ENCODE results near the gene TNFRSF12A. TPM values are rescaled to one million over a fixed set of nuclear protein-coding genes. Genes with fewer than 3 reads are reported as not detected.

The TNFRSF12A gene
- total and polyA plus RNA-seq, 9 of the 15 experiments (the other 6 are each of a cell fraction or from before 2014, with no cell fraction given), result 0.41 to 61.8 (median 26.5) TPM

DNA sequence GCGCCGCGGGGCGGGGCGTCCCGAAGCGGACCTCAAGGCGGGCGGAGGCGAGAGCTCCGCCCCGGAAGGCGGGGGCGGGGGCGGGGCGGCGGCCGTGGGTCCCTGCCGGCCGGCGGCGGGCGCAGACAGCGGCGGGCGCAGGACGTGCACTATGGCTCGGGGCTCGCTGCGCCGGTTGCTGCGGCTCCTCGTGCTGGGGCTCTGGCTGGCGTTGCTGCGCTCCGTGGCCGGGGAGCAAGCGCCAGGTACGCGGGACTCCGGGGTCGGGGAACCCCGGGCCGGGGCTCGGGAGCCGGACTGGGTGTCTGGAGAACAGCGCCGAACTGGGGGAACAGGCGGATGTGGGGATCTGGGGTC, at the start of gene TNFRSF12A (continued):
- TF ChIP-seq, protein P1, sequence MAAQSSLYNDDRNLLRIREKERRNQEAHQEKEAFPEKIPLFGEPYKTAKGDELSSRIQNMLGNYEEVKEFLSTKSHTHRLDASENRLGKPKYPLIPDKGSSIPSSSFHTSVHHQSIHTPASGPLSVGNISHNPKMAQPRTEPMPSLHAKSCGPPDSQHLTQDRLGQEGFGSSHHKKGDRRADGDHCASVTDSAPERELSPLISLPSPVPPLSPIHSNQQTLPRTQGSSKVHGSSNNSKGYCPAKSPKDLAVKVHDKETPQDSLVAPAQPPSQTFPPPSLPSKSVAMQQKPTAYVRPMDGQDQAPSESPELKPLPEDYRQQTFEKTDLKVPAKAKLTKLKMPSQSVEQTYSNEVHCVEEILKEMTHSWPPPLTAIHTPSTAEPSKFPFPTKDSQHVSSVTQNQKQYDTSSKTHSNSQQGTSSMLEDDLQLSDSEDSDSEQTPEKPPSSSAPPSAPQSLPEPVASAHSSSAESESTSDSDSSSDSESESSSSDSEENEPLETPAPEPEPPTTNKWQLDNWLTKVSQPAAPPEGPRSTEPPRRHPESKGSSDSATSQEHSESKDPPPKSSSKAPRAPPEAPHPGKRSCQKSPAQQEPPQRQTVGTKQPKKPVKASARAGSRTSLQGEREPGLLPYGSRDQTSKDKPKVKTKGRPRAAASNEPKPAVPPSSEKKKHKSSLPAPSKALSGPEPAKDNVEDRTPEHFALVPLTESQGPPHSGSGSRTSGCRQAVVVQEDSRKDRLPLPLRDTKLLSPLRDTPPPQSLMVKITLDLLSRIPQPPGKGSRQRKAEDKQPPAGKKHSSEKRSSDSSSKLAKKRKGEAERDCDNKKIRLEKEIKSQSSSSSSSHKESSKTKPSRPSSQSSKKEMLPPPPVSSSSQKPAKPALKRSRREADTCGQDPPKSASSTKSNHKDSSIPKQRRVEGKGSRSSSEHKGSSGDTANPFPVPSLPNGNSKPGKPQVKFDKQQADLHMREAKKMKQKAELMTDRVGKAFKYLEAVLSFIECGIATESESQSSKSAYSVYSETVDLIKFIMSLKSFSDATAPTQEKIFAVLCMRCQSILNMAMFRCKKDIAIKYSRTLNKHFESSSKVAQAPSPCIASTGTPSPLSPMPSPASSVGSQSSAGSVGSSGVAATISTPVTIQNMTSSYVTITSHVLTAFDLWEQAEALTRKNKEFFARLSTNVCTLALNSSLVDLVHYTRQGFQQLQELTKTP (IDR thresholded peaks at IDR 0.05; ENCODE audit: low read depth in 1 of 2, partially characterized antibody in 2 of 2), result no peak
- TF ChIP-seq, protein P2, sequence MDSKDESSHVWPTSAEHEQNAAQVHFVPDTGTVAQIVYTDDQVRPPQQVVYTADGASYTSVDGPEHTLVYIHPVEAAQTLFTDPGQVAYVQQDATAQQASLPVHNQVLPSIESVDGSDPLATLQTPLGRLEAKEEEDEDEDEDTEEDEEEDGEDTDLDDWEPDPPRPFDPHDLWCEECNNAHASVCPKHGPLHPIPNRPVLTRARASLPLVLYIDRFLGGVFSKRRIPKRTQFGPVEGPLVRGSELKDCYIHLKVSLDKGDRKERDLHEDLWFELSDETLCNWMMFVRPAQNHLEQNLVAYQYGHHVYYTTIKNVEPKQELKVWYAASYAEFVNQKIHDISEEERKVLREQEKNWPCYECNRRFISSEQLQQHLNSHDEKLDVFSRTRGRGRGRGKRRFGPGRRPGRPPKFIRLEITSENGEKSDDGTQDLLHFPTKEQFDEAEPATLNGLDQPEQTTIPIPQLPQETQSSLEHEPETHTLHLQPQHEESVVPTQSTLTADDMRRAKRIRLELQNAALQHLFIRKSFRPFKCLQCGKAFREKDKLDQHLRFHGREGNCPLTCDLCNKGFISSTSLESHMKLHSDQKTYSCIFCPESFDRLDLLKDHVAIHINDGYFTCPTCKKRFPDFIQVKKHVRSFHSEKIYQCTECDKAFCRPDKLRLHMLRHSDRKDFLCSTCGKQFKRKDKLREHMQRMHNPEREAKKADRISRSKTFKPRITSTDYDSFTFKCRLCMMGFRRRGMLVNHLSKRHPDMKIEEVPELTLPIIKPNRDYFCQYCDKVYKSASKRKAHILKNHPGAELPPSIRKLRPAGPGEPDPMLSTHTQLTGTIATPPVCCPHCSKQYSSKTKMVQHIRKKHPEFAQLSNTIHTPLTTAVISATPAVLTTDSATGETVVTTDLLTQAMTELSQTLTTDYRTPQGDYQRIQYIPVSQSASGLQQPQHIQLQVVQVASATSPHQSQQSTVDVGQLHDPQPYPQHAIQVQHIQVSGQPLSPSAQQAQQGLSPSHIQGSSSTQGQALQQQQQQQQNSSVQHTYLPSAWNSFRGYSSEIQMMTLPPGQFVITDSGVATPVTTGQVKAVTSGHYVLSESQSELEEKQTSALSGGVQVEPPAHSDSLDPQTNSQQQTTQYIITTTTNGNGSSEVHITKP (IDR thresholded peaks at IDR 0.05; ENCODE audit: partially characterized antibody), result no peak
- no peak for TF ChIP-seq HLTF (IDR thresholded peaks at IDR 0.05)
- TF ChIP-seq, protein P3, sequence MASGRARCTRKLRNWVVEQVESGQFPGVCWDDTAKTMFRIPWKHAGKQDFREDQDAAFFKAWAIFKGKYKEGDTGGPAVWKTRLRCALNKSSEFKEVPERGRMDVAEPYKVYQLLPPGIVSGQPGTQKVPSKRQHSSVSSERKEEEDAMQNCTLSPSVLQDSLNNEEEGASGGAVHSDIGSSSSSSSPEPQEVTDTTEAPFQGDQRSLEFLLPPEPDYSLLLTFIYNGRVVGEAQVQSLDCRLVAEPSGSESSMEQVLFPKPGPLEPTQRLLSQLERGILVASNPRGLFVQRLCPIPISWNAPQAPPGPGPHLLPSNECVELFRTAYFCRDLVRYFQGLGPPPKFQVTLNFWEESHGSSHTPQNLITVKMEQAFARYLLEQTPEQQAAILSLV (tag; IDR thresholded peaks at IDR 0.05), result no peak
- TF ChIP-seq CEBPG (CRISPR knock-in tag; IDR thresholded peaks at IDR 0.05), result no peak
- no peak for TF ChIP-seq CEBPG (tag; conservative IDR thresholded peaks at IDR 0.05 in 1 of 2, IDR thresholded peaks at IDR 0.05 in 1 of 2)
- TF ChIP-seq SRSF3 (IDR thresholded peaks at IDR 0.05; ENCODE audit: insufficient read depth, low read length), result no peak
- TF ChIP-seq ZNF785 (CRISPR knock-in tag; IDR thresholded peaks at IDR 0.05), result no peak
- no peak for TF ChIP-seq CBFA2T3 (IDR thresholded peaks at IDR 0.05)
- TF ChIP-seq, protein P4, sequence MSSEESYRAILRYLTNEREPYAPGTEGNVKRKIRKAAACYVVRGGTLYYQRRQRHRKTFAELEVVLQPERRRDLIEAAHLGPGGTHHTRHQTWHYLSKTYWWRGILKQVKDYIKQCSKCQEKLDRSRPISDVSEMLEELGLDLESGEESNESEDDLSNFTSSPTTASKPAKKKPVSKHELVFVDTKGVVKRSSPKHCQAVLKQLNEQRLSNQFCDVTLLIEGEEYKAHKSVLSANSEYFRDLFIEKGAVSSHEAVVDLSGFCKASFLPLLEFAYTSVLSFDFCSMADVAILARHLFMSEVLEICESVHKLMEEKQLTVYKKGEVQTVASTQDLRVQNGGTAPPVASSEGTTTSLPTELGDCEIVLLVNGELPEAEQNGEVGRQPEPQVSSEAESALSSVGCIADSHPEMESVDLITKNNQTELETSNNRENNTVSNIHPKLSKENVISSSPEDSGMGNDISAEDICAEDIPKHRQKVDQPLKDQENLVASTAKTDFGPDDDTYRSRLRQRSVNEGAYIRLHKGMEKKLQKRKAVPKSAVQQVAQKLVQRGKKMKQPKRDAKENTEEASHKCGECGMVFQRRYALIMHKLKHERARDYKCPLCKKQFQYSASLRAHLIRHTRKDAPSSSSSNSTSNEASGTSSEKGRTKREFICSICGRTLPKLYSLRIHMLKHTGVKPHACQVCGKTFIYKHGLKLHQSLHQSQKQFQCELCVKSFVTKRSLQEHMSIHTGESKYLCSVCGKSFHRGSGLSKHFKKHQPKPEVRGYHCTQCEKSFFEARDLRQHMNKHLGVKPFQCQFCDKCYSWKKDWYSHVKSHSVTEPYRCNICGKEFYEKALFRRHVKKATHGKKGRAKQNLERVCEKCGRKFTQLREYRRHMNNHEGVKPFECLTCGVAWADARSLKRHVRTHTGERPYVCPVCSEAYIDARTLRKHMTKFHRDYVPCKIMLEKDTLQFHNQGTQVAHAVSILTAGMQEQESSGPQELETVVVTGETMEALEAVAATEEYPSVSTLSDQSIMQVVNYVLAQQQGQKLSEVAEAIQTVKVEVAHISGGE (CRISPR knock-in tag; IDR thresholded peaks at IDR 0.05), result 0 out of 6 replicates have a peak, but pooled peaks of 1 of the 3 experiments have one; percentile 55
- TF ChIP-seq ZNF75A (CRISPR knock-in tag; IDR thresholded peaks at IDR 0.05), result no peak
- TF ChIP-seq CCAR2 (IDR thresholded peaks at IDR 0.05; ENCODE audit: low read depth, low read length), result no peak
- TF ChIP-seq SRSF1 (IDR thresholded peaks at IDR 0.05; ENCODE audit: low read depth, low read length), result no peak
- TF ChIP-seq, protein P5, sequence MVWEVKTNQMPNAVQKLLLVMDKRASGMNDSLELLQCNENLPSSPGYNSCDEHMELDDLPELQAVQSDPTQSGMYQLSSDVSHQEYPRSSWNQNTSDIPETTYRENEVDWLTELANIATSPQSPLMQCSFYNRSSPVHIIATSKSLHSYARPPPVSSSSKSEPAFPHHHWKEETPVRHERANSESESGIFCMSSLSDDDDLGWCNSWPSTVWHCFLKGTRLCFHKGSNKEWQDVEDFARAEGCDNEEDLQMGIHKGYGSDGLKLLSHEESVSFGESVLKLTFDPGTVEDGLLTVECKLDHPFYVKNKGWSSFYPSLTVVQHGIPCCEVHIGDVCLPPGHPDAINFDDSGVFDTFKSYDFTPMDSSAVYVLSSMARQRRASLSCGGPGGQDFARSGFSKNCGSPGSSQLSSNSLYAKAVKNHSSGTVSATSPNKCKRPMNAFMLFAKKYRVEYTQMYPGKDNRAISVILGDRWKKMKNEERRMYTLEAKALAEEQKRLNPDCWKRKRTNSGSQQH (CRISPR knock-in tag; IDR thresholded peaks at IDR 0.05), result no peak

Measured in K562 (cell line).